SK-N-SH treated with all-trans-retinoic acid at 6 μM for 48 hours (cell line): Measurements from ENCODE around the gene NPB.

ENCODE experiments used
- ARNTL ChIP-seq: fragments of 450-650 bp; formaldehyde crosslinking; IDR thresholded peaks from 2 replicates; pipeline ENCODE4 v1.5.0; 2020; ENCODE audit warnings: low read depth, mild to moderate bottlenecking, moderate library complexity, borderline replicate concordance
- BACH2 ChIP-seq: fragments of 250-450 bp; sonication (Bioruptor Pico); IDR thresholded peaks from 2 replicates; pipeline ENCODE4 v1.9.0; 2021; ENCODE audit warnings: mild to moderate bottlenecking, borderline replicate concordance
- CSDC2 ChIP-seq: fragments of 250-450 bp; sonication (Bioruptor Pico); IDR thresholded peaks from 2 replicates; pipeline ENCODE4 v1.5.0; 2020; ENCODE audit warnings: mild to moderate bottlenecking, moderate library complexity

- no peak for TF ChIP-seq BACH2 (CRISPR knock-in tag)
- no peak for TF ChIP-seq CSDC2 (CRISPR knock-in tag)
- TF ChIP-seq ARNTL (CRISPR knock-in tag): no peak
Observed at GRCh38 chr17:81930142-81931125, 28.4 kb downstream of the NPB start.
